Measurements from ENCODE around the gene CDC23. TPM values are rescaled to one million over a fixed set of nuclear protein-coding genes. Genes with fewer than 3 reads are reported as not detected.
"Not testable (repeated sequence)": the region's sequence is repeated elsewhere in the genome, so short reads cannot be mapped to it uniquely, and the experiment has no call there.

CDC23 gene
- total and polyA plus RNA-seq, 7 donors, result 7.8 to 33.1 (median 17.2) TPM

DNA sequence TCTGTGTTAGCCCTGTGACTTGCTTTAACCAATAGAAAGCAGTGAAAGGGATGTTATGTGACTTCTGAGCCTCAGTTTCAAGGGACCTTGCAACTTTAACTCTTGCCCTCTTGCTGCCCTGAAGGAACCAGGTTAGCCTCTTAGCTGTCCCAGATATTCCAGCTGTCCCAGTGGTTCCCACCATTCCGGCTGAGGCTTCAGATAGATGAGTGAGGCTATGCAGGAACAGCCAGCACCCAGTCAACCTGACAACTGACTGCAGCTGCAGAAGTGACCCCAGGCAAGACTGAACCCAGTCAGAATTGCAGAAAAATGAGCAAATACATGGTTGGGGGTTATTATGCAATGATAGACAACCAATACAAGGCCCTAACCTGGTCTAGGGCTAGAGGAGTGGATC, 10.4 kb upstream of the CDC23 start:
- no peaks in the 10 kb centered on the region for H3K36me3 ChIP-seq
- no peak overlapping the region for H3K27ac ChIP-seq
- peaks cover 0 to 7% (median 0%) of the 10 kb centered on the region in 4 donors for H3K4me1 ChIP-seq
- intact Hi-C loops (cut with DNase I), result loop anchor here (1.0 kb wide), 1 partner anchor 60 kb away; no protein-coding TSS in a partner anchor
- no peak for TF ChIP-seq POLR2AphosphoS5 (IDR thresholded peaks at IDR 0.05)
- TF ChIP-seq EP300 (IDR thresholded peaks at IDR 0.05), result no peak
- TF ChIP-seq, protein P1, sequence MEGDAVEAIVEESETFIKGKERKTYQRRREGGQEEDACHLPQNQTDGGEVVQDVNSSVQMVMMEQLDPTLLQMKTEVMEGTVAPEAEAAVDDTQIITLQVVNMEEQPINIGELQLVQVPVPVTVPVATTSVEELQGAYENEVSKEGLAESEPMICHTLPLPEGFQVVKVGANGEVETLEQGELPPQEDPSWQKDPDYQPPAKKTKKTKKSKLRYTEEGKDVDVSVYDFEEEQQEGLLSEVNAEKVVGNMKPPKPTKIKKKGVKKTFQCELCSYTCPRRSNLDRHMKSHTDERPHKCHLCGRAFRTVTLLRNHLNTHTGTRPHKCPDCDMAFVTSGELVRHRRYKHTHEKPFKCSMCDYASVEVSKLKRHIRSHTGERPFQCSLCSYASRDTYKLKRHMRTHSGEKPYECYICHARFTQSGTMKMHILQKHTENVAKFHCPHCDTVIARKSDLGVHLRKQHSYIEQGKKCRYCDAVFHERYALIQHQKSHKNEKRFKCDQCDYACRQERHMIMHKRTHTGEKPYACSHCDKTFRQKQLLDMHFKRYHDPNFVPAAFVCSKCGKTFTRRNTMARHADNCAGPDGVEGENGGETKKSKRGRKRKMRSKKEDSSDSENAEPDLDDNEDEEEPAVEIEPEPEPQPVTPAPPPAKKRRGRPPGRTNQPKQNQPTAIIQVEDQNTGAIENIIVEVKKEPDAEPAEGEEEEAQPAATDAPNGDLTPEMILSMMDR (IDR thresholded peaks at IDR 0.05), result no peak
- TF ChIP-seq POLR2A (IDR thresholded peaks at IDR 0.05), result no peak
- no peak overlapping the region for H3K4me3 ChIP-seq
- H3K9me3 ChIP-seq, result peaks cover 0 to 5% (median 0%) of the 10 kb centered on the region in 4 donors
- H3K27me3 ChIP-seq, result no peaks in the 10 kb centered on the region
- no peak for DNase-seq
- WGBS, 2 donors, result 97 to 100% methylated on average over 1 of the region's 1 CpG

DNA sequence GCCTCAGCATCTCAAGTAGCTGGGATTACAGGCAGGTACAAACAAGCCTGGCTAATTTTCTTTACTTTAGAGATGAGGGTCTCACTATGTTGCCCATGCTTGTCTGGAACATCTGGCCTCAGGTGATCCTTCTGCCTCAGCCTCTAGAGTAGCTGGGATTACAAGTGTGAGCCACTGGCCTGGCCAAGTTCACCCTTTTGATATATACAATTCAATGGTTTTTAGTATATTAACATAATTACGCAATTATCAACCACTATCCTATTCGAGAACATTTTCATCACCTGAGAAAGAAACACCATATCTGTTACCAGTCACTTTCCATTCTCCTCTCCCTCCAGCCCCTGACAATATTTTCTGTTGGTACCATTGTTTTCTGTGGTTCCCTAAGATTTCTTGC, 3.7 kb upstream of the CDC23 start:
- DNase-seq, result no peak
- Histone ChIP-seq H3K4me1 (peaks cover 0 to 17% (median 15%) of the 10 kb centered on the region in 4 donors), H3K4me3 (no peak overlapping the region), H3K9me3 (no peaks in the 10 kb centered on the region), H3K36me3 (no peaks in the 10 kb centered on the region), H3K27me3 (no peaks in the 10 kb centered on the region), H3K27ac (no peak overlapping the region)
- intact Hi-C loops (cut with DNase I), result no loop called here
- 74 to 92% methylated on average over 2 of the region's 2 CpGs for WGBS, 2 donors
- no peak for TF ChIP-seq POLR2A (IDR thresholded peaks at IDR 0.05)
- TF ChIP-seq, protein P1 (IDR thresholded peaks at IDR 0.05), result no peak
- no peak for TF ChIP-seq POLR2AphosphoS5 (IDR thresholded peaks at IDR 0.05)
- TF ChIP-seq EP300 (IDR thresholded peaks at IDR 0.05), result no peak

DNA sequence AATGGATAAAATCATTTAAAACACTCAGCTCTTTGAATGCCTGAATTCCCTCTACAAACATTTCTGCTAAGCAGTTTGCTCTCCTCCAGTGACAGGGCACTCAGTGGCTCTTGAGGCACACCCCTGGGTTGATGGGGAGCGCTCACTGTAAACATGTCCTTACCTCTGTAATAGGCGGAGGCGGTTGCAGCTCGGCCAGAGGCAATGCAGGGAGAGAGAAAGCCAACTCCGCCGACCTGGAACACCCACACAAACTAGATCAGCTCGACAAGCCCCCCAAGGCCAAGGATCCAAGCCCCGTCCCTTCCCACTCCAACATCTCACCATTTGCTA, 329 bp downstream of the CDC23 start:
- peaks cover 0 to 29% (median 24%) of the 10 kb centered on the region in 4 donors for H3K4me1 ChIP-seq
- no peak for TF ChIP-seq POLR2AphosphoS5 (IDR thresholded peaks at IDR 0.05)
- TF ChIP-seq, protein P1 (IDR thresholded peaks at IDR 0.05), result no peak
- TF ChIP-seq EP300 (IDR thresholded peaks at IDR 0.05), result no peak
- no peak for TF ChIP-seq POLR2A (IDR thresholded peaks at IDR 0.05)
- H3K36me3 ChIP-seq, result peaks cover 0 to 21% (median 2%) of the 10 kb centered on the region in 4 donors
- H3K27me3 ChIP-seq, result no peaks in the 10 kb centered on the region
- intact Hi-C loops (cut with DNase I), result loop anchor here (2.0 to 5.0 kb wide), 2 partner anchors 34 to 125 kb away; partner anchors contain the start of genes BRD8, FAM53C and KIF20A
- H3K4me3 ChIP-seq, result peak overlapping the region; percentile 89 to 98 (median 92)
- no peaks in the 10 kb centered on the region for H3K9me3 ChIP-seq
- peak overlapping the region; percentile 82 to 85 (median 83) for H3K27ac ChIP-seq
- no peak for DNase-seq
- 0 to 1% methylated on average over 8 of the region's 8 CpGs for WGBS, 2 donors

DNA sequence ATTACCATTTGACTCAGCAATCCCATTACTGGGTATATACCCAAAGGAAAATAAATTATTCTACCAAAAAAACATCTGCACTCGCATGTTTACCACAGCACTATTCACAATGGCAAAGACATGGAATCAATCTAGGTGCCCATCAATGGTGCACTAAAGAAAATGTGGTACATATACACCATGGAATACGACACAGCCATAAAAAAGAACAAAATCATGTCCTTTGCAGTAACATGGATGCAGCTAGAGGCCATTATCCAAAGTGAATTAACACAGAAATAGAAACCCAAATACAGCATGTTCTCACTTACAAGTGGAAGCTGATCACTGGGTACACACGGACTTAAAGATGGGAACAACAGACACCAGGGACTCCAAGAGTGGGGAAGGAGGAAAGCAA, 2.1 kb downstream of the CDC23 start:
- WGBS, 2 donors, result 93% methylated on average over 3 of the region's 3 CpGs
- Histone ChIP-seq H3K4me1 (peaks cover 0 to 29% (median 24%) of the 10 kb centered on the region in 4 donors), H3K27me3 (no peaks in the 10 kb centered on the region), H3K27ac (no peak overlapping the region), H3K4me3 (no peak overlapping the region), H3K9me3 (no peaks in the 10 kb centered on the region), H3K36me3 (peaks cover 0 to 35% (median 2%) of the 10 kb centered on the region in 4 donors)
- TF ChIP-seq, protein P1 (IDR thresholded peaks at IDR 0.05), result no peak
- TF ChIP-seq POLR2A (IDR thresholded peaks at IDR 0.05) (no peak), POLR2AphosphoS5 (IDR thresholded peaks at IDR 0.05) (no peak), EP300 (IDR thresholded peaks at IDR 0.05) (no peak)
- intact Hi-C loops (cut with DNase I), result loop anchor here (5.0 kb wide), 1 partner anchor 126 kb away; the partner anchor contains the start of gene FAM53C
- no peak for DNase-seq

DNA sequence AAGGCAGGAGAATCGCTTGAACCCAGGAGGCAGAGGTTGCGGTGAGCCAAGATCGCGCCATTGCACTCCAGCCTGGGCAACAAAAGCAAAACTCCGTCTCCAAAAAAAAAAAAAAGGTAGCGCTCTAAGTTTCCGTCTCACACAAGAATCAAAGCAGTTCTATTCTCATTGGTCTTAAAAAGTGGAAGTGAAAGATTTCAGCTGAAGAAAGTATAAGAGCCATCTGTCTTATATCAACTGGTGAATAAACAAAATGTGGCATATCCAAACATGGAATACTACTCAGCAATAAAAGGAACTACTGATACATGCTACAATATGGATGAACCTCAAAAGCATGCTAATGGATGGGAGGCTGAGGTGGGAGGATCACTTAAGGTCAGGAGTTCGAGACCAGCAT, 19.3 kb downstream of the CDC23 start:
- H3K9me3 ChIP-seq; DNase-seq; H3K4me3 ChIP-seq; H3K4me1 ChIP-seq; H3K27ac ChIP-seq; intact Hi-C loops (cut with DNase I); H3K27me3 ChIP-seq: not testable (repeated sequence)
- 87% methylated on average over 8 of the region's 8 CpGs for WGBS, 2 donors
- peaks cover 16 to 91% (median 45%) of the 10 kb centered on the region in 4 donors for H3K36me3 ChIP-seq
